IgD-negative memory B cell (primary cell): ENCODE data around the gene TGIF1. TPM values are rescaled to one million over a fixed set of nuclear protein-coding genes. Genes with fewer than 3 reads are reported as not detected.

ENCODE experiments used
- H3K27ac Mint-ChIP-seq, 3 donors: one replicate each; pipeline ENCODE4 v1.8.0; 2020 to 2022; ENCODE audit warnings: mild to moderate bottlenecking in 3 of 3, mixed read lengths in 3 of 3, moderate library complexity in 1 of 3
- H3K27me3 Mint-ChIP-seq: one replicate; pipeline ENCODE4 v1.8.0; 2021; ENCODE audit warnings: mixed read lengths
- H3K36me3 Mint-ChIP-seq: one replicate; pipeline ENCODE4 v1.8.0; 2020; ENCODE audit warnings: mild to moderate bottlenecking, mixed read lengths
- H3K4me1 Mint-ChIP-seq, 3 donors: one replicate each; pipeline ENCODE4 v1.8.0; 2020 to 2022; ENCODE audit warnings: mixed read lengths in 3 of 3, mild to moderate bottlenecking in 1 of 3
- H3K4me3 Mint-ChIP-seq, 4 donors: one replicate each; pipeline ENCODE4 v1.8.0; 2020 to 2022; ENCODE audit warnings: mild to moderate bottlenecking in 4 of 4, mixed read lengths in 4 of 4, moderate library complexity in 3 of 4
- H3K9me3 Mint-ChIP-seq, 3 donors: one replicate each; pipeline ENCODE4 v1.8.0; 2020 to 2021; ENCODE audit warnings: mixed read lengths in 3 of 3, mild to moderate bottlenecking in 1 of 3
- polyA plus RNA-seq: library from polyadenylated mRNA; unstranded; fragments of 300-500 nt; fragmentation: Illumina TruSeq; gene quantifications from one replicate; pipeline ENCODE4 v1.2.3, GENCODE V29; 2021

Gene TGIF1
- polyA plus RNA-seq, 1 donor from 2014 or later, result 38.7 TPM

DNA sequence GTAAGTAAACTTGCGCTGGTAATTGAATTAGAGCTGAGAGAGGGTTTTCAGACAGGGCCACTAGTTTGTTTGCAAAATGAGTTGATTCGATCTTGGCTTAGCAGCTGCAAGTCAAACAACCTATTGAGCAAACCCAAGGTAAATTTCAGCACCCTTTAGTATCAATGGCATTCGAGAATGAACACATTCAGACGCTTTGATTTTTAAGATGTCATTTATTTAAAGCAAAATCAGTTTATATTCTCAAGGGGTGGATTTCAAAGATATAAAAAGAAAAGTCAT lies 44.2 kb downstream of the TGIF1 start:
- Mint-ChIP-seq H3K27ac (peak overlapping the region in 2 of 3 donors; percentile 39 to 92), H3K4me1 (peaks cover 22 to 31% (median 28%) of the 10 kb centered on the region in 3 donors), H3K27me3 (peaks cover 6% of the 10 kb centered on the region), H3K9me3 (no peaks in the 10 kb centered on the region), H3K36me3 (peaks cover 5% of the 10 kb centered on the region), H3K4me3 (peak overlapping the region; percentile 80 to 94 (median 84))

DNA sequence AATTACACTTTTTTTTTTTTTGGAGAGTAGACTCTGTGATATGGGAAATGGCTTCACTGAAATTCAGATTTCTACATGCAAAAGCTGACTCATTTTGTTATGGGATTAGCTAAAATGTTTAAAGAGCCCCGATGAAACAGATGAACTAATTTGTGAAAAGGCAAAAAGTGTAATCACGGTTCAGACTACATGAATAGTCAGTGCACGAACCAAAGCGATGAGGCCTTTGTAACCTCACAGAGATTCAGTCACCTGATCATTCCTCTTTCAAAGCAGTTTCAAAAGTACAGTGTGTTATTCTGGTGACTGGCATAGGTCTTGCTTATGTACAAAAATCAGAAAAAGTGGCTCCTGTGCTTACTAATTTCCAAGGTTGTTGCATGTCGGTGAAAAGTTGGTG lies 44.6 kb downstream of the TGIF1 start:
- H3K27ac Mint-ChIP-seq, result no peak overlapping the region
- H3K36me3 Mint-ChIP-seq, result peaks cover 4% of the 10 kb centered on the region
- peak overlapping the region; percentile 22 to 94 (median 68) for H3K4me3 Mint-ChIP-seq
- H3K9me3 Mint-ChIP-seq, result no peaks in the 10 kb centered on the region
- H3K27me3 Mint-ChIP-seq, result peaks cover 9% of the 10 kb centered on the region
- H3K4me1 Mint-ChIP-seq, result peaks cover 22 to 33% (median 31%) of the 10 kb centered on the region in 3 donors

DNA sequence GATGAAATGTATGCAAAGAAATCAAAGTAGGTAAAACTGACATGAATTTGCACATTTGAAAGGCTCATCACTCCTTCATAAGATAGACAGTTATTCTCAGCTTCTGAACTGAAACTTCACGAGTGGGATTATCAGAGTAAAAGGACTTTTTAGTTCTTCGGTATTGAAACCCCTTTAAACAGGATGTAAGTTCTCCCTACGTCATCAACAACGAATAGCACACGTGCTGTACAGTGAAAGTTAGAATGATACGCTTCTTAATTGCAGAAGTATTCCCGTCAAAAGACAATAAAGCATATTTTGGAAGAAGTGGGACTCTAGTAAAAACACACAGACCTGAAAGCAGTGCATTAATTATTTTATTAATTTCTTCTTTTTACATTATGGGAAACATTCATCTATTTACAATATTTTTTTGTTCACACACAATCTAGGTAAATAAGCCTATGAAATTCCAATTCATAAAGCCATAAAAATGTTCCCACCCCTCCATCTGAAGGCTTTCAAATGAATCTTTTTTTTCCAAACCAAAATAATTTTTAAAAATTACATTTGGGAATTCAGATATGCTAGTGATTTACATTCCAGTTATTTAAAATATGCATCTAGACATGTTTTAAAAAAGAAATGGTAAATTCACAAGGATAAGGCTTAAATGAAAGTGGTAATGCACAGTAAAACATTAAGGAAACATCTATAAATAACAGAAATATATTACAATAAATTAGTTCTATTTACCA lies 45.9 kb downstream of the TGIF1 start:
- Mint-ChIP-seq H3K9me3 (no peaks in the 10 kb centered on the region), H3K4me1 (peaks cover 27 to 37% (median 36%) of the 10 kb centered on the region in 3 donors), H3K36me3 (peaks cover 1% of the 10 kb centered on the region), H3K4me3 (peak overlapping the region; percentile 14 to 75 (median 46)), H3K27me3 (peaks cover 20% of the 10 kb centered on the region), H3K27ac (peak overlapping the region in 1 of 3 donors; percentile 73)

DNA sequence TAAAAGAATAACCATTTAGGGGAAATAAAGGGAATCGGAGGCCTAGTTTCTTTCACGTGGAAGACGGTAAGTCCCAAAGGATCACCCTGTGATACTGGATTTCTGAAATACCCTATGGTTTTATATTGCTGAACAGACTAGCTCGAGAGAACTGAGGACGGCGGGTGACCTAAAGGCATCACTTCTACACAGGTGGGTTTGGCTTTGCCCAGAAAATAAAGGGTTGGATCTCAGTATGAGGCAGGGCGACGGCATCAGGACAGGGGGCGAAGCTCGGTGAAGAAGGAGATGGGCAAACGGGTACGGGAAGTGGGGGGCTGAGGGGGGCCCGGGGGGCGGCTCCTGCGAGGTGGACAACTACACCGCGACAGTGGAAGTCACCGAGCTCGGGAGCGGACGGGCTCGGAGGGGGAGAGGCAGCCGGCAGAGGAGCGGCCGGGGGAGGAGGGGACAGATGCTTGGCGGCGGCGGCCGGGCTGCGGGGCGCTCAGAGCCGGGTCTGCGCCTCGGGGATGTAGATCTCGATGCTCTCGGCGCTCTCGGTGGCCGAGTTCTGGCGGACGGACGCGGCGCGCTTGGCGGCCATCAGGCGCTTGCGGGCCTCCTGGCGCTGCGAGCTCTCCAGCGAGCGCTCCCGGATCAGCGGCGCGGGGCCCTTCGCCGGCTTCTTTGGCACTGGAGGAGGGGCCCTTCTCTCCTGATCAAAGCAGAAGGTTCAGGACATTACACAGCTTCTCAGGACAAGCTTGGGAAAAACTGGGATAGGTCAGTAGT lies 48.9 kb downstream of the TGIF1 start:
- peak overlapping the region; percentile 32 to 91 (median 82) for H3K4me3 Mint-ChIP-seq
- H3K36me3 Mint-ChIP-seq, result no peaks in the 10 kb centered on the region
- no peak overlapping the region for H3K27ac Mint-ChIP-seq
- no peaks in the 10 kb centered on the region for H3K9me3 Mint-ChIP-seq
- H3K4me1 Mint-ChIP-seq, result peaks cover 20 to 27% (median 27%) of the 10 kb centered on the region in 3 donors
- peaks cover 22% of the 10 kb centered on the region for H3K27me3 Mint-ChIP-seq

DNA sequence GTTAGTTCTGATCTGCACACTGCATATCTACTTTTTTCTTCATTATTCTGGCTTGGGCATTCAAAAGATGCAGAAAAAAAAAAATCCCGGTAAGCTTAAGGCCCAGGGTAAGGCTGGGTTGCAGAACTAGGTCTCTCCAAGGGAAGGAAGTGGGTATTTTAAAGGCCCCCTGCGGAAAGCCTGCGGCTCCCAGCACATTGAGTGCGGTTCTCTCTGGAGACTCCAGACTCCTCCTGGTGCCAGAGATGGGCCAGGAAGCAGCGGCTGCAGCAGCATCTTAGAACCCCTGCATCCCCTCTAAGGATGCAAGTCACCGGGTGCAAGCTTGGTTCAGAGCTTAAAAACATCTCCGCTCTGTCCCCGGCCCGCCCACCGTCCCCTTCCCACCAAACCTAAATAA lies 49.5 kb downstream of the TGIF1 start:
- Mint-ChIP-seq H3K36me3 (no peaks in the 10 kb centered on the region), H3K4me3 (peak overlapping the region; percentile 32 to 91 (median 72)), H3K4me1 (peaks cover 17 to 23% (median 21%) of the 10 kb centered on the region in 3 donors), H3K9me3 (no peaks in the 10 kb centered on the region), H3K27me3 (peaks cover 22% of the 10 kb centered on the region), H3K27ac (peak overlapping the region in 1 of 3 donors; percentile 53)

DNA sequence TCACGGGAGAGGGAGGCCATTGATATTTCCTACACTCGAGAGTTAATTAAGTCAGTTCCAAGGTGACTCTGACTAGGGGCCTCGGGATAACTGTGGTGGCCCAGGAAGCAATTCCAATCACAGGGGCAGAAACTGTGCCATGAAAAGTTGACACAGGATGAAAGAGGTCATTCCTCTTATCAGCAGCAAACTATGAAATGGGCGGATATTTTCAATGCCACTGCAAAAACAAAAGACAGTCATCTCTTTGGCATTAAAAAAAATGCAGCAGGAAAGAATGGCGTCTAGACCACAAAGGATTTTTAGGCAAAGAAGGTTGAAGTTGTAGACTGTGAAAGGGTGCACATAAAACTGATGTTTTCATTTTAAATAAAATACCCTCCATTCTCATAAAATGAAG lies 50.0 kb downstream of the TGIF1 start:
- H3K36me3 Mint-ChIP-seq, result peaks cover 2% of the 10 kb centered on the region
- peaks cover 14 to 20% (median 19%) of the 10 kb centered on the region in 3 donors for H3K4me1 Mint-ChIP-seq
- H3K27ac Mint-ChIP-seq, result peak overlapping the region in 1 of 3 donors; percentile 53
- H3K9me3 Mint-ChIP-seq, result no peaks in the 10 kb centered on the region
- H3K27me3 Mint-ChIP-seq, result peaks cover 22% of the 10 kb centered on the region
- peak overlapping the region in 3 of 4 donors; percentile 48 to 72 (median 54) for H3K4me3 Mint-ChIP-seq

DNA sequence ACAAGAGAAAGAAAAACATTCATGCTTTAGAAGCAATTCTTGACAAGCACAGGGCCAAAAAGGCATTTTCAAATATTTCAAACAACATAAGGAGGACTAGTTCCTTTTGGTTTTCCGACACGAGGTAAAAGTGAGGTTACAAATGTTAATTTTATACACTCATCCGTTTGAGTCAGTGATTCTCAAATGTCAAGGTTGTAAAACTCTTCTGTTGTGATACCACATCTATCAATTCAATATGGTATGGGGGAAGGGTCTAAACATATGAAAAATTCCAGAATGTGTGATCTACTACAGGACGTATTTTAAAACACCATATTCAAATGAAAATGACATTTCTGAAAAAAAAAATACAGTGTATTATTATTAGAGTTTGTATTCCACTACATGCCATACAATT lies 52.7 kb downstream of the TGIF1 start:
- peaks cover 22% of the 10 kb centered on the region for H3K27me3 Mint-ChIP-seq
- H3K36me3 Mint-ChIP-seq, result peaks cover 2% of the 10 kb centered on the region

DNA sequence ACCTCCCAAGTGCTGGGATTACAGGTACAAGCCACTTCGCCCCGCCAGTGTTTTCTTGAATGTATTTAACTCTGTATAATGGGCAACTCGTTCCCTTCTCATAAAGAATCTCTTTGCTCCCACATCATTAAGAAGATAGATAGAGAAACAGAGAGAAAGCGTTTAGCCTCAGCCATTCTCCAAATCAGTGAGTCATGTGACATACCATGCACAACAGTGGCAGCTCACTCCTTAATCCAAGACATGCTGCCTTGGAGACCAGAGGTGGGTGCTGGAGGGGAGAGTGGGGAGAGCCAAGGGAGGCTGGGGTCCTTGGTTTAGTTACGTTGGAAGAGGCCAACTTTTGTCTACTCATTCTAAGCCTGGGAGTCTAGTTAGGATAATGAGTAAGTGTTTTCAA lies 54.7 kb downstream of the TGIF1 start:
- H3K36me3 Mint-ChIP-seq, result peaks cover 2% of the 10 kb centered on the region
- H3K27me3 Mint-ChIP-seq, result peaks cover 12% of the 10 kb centered on the region
- H3K4me3 Mint-ChIP-seq, result no peak overlapping the region
- H3K27ac Mint-ChIP-seq, result no peak overlapping the region
- H3K9me3 Mint-ChIP-seq, result no peaks in the 10 kb centered on the region
- H3K4me1 Mint-ChIP-seq, result peaks cover 2 to 5% (median 5%) of the 10 kb centered on the region in 3 donors

More for the DNA sequence above, 52.7 kb downstream of the TGIF1 start:
- H3K4me1 Mint-ChIP-seq, result peaks cover 9 to 15% (median 14%) of the 10 kb centered on the region in 3 donors
- no peak overlapping the region for H3K4me3 Mint-ChIP-seq
- H3K9me3 Mint-ChIP-seq, result no peaks in the 10 kb centered on the region
- peak overlapping the region in 1 of 3 donors; percentile 78 for H3K27ac Mint-ChIP-seq

DNA sequence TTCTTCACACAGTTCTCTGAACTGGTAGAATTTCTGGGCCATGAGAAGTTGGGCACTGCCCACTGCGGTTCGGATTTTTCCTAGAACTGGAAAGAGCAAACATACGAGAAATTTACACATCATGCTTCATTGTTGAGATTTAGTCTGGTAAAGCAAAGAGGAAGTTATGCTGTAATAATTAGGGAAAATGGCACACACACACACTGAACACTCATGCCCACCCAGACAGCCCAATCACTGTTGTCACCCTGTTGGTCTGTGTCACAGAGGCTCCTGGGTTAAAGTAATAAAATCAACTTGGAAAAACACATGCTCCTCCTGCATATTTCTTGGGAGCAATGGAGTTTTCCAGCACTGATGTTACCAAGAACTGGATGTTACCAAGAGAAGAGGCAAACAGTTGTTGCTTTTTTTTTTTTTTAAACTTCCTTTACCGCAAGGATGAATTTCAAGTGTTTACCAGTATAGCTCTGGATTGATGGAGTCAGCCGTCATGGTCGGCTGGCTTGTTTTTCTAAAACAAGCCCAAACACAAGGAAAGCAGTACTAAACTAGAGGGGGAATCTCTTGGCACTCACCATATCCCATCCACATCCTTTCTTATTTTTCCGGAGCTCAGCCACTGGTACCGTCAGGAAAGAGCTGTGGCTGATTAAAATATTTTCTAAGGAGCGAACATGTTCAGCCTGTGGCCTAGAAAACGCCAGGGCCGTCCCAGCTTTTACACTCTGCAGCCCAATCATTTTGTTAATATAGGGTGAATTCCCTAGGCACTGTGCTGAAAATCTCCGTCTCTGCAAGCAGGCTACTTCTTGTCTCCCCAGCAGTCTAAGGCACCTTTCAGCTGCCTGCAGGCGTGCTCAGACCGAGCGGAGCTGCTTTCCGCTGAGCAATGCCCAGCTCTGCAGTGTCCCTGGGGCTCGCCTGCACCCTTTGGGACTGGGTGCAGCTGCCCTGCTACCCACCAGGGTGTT lies 58.9 kb downstream of the TGIF1 start:
- no peak overlapping the region for H3K27ac Mint-ChIP-seq
- H3K4me3 Mint-ChIP-seq, result no peak overlapping the region
- no peaks in the 10 kb centered on the region for H3K27me3 Mint-ChIP-seq
- H3K9me3 Mint-ChIP-seq, result no peaks in the 10 kb centered on the region
- peaks cover 2% of the 10 kb centered on the region for H3K36me3 Mint-ChIP-seq
- H3K4me1 Mint-ChIP-seq, result peaks cover 0 to 2% (median 2%) of the 10 kb centered on the region in 3 donors

Other genes with a start within 250 kb of the TGIF1 start
- 2.4 TPM for gene MYOM1, start 230.2 kb upstream of the TGIF1 start, polyA plus RNA-seq
- gene MYL12A, start 202.4 kb upstream of the TGIF1 start, polyA plus RNA-seq, result 1,599 TPM
- 637 TPM for gene MYL12B, start 188.0 kb upstream of the TGIF1 start, polyA plus RNA-seq